SK-N-SH treated with all-trans-retinoic acid at 6 μM for 48 hours (cell line): ENCODE results near the gene SAPCD1.

Experiments used
- ARNTL ChIP-seq: fragments of 450-650 bp; formaldehyde crosslinking; IDR thresholded peaks from 2 replicates; pipeline ENCODE4 v1.5.0; 2020; ENCODE audit warnings: low read depth, mild to moderate bottlenecking, moderate library complexity, borderline replicate concordance
- CSDC2 ChIP-seq: fragments of 250-450 bp; sonication (Bioruptor Pico); IDR thresholded peaks from 2 replicates; pipeline ENCODE4 v1.5.0; 2020; ENCODE audit warnings: mild to moderate bottlenecking, moderate library complexity
- ESRRG ChIP-seq: fragments of 250-450 bp; sonication (Bioruptor Pico); IDR thresholded peaks from 2 replicates; pipeline ENCODE4 v1.6.1; 2021; ENCODE audit warnings: mild to moderate bottlenecking
- ISL1 ChIP-seq: fragments of 250-450 bp; sonication (Bioruptor Pico); IDR thresholded peaks from 2 replicates; pipeline ENCODE4 v2.1.2; 2022; ENCODE audit warnings: mild to moderate bottlenecking, moderate library complexity
- RARB ChIP-seq: fragments of 250-450 bp; sonication (Bioruptor Pico); IDR thresholded peaks from 2 replicates; pipeline ENCODE4 v1.8.0; 2021; ENCODE audit warnings: mild to moderate bottlenecking, moderate library complexity
- TCF4 ChIP-seq: fragments of 250-450 bp; sonication (Bioruptor Pico); IDR thresholded peaks from 2 replicates; pipeline ENCODE4 v1.8.0; 2021; ENCODE audit warnings: mild to moderate bottlenecking, moderate library complexity, borderline replicate concordance
- TOX ChIP-seq: fragments of 250-450 bp; sonication (Bioruptor Pico); IDR thresholded peaks from 2 replicates; pipeline ENCODE4 v1.8.0; 2021; ENCODE audit warnings: mild to moderate bottlenecking, moderate library complexity, borderline replicate concordance
- ZC3H10 ChIP-seq: fragments of 250-450 bp; sonication (Bioruptor Pico); IDR thresholded peaks from 2 replicates; pipeline ENCODE4 v1.5.1; 2021; ENCODE audit warnings: mild to moderate bottlenecking, moderate library complexity
- ZFP3 ChIP-seq: fragments of 250-450 bp; sonication (Bioruptor Pico); IDR thresholded peaks from 2 replicates; pipeline ENCODE4 v1.5.0; 2020; ENCODE audit warnings: mild to moderate bottlenecking, moderate library complexity
- ZFP30 ChIP-seq: fragments of 450-650 bp; formaldehyde crosslinking; IDR thresholded peaks from 2 replicates; pipeline ENCODE4 v1.5.0; 2022; ENCODE audit warnings: mild to moderate bottlenecking, moderate library complexity
- TF ChIP-seq, protein P1 (sequence below): fragments of 250-450 bp; sonication (Bioruptor Pico); IDR thresholded peaks from 2 replicates; pipeline ENCODE4 v1.8.0; 2020; ENCODE audit warnings: mild to moderate bottlenecking, moderate library complexity, borderline replicate concordance
- TF ChIP-seq, protein P2 (sequence below): fragments of 250-450 bp; sonication (Bioruptor Pico); IDR thresholded peaks from 2 replicates; pipeline ENCODE4 v1.5.1; 2020; ENCODE audit warnings: low read depth, mild to moderate bottlenecking, moderate library complexity
- TF ChIP-seq, protein P3 (sequence below): fragments of 250-450 bp; sonication (Bioruptor Pico); IDR thresholded peaks from 2 replicates; pipeline ENCODE4 v1.8.0; 2021; ENCODE audit warnings: low read depth, mild to moderate bottlenecking, moderate library complexity, borderline replicate concordance

DNA sequence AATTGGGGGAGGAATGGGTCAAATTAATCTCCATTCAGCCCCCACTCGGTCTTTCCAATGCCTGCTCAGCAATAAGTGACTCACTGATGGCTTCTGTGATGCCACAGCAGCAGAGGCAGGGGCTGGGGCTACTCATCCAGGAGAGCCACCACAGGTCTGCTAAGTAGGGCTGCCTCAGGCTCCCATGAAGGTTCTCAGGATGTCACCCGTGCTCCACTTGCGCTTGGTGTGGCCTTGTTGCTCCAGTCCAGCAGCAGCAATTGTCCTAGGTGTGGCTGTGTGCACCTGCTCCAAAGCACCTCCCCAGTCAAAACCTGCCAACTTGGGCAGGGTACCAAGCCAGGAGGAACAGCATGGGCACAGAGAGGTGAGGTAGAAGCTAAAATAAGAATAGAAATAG, 40.3 kb upstream of the SAPCD1 start:
- no peak for TF ChIP-seq TCF4 (CRISPR knock-in tag)
- TF ChIP-seq, protein P1, sequence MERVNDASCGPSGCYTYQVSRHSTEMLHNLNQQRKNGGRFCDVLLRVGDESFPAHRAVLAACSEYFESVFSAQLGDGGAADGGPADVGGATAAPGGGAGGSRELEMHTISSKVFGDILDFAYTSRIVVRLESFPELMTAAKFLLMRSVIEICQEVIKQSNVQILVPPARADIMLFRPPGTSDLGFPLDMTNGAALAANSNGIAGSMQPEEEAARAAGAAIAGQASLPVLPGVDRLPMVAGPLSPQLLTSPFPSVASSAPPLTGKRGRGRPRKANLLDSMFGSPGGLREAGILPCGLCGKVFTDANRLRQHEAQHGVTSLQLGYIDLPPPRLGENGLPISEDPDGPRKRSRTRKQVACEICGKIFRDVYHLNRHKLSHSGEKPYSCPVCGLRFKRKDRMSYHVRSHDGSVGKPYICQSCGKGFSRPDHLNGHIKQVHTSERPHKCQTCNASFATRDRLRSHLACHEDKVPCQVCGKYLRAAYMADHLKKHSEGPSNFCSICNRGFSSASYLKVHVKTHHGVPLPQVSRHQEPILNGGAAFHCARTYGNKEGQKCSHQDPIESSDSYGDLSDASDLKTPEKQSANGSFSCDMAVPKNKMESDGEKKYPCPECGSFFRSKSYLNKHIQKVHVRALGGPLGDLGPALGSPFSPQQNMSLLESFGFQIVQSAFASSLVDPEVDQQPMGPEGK, result no peak
- TF ChIP-seq ZFP30 (CRISPR knock-in tag), result no peak
- TF ChIP-seq RARB (CRISPR knock-in tag), result no peak
- TF ChIP-seq, protein P2, sequence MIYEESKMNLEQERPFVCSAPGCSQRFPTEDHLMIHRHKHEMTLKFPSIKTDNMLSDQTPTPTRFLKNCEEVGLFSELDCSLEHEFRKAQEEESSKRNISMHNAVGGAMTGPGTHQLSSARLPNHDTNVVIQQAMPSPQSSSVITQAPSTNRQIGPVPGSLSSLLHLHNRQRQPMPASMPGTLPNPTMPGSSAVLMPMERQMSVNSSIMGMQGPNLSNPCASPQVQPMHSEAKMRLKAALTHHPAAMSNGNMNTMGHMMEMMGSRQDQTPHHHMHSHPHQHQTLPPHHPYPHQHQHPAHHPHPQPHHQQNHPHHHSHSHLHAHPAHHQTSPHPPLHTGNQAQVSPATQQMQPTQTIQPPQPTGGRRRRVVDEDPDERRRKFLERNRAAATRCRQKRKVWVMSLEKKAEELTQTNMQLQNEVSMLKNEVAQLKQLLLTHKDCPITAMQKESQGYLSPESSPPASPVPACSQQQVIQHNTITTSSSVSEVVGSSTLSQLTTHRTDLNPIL (CRISPR knock-in tag), result no peak
- TF ChIP-seq CSDC2, result no peak
- no peak for TF ChIP-seq TOX (CRISPR knock-in tag)
- TF ChIP-seq, protein P3, sequence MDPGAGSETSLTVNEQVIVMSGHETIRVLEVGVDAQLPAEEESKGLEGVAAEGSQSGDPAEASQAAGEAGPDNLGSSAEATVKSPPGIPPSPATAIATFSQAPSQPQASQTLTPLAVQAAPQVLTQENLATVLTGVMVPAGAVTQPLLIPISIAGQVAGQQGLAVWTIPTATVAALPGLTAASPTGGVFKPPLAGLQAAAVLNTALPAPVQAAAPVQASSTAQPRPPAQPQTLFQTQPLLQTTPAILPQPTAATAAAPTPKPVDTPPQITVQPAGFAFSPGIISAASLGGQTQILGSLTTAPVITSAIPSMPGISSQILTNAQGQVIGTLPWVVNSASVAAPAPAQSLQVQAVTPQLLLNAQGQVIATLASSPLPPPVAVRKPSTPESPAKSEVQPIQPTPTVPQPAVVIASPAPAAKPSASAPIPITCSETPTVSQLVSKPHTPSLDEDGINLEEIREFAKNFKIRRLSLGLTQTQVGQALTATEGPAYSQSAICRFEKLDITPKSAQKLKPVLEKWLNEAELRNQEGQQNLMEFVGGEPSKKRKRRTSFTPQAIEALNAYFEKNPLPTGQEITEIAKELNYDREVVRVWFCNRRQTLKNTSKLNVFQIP, result no peak
- TF ChIP-seq ISL1, result no peak
- TF ChIP-seq ZC3H10 (CRISPR knock-in tag), result no peak
- no peak for TF ChIP-seq ARNTL (CRISPR knock-in tag)
- TF ChIP-seq ESRRG, result no peak
- TF ChIP-seq ZFP3, result no peak
